Kasumi-1 (cell line): ENCODE measurements around the gene ZNF564.
A peak's percentile ranks its signal among the peaks of the same experiment; 100 is the strongest.
"Not testable (repeated sequence)": the region's sequence is repeated elsewhere in the genome, so short reads cannot be mapped to it uniquely, and the experiment has no call there.

Experiments used
- DNase-seq, 2 experiments: peaks; one replicate each; lab custom pipeline; 2025; lab: John Stamatoyannopoulos, UW

ZNF564 gene

DNA sequence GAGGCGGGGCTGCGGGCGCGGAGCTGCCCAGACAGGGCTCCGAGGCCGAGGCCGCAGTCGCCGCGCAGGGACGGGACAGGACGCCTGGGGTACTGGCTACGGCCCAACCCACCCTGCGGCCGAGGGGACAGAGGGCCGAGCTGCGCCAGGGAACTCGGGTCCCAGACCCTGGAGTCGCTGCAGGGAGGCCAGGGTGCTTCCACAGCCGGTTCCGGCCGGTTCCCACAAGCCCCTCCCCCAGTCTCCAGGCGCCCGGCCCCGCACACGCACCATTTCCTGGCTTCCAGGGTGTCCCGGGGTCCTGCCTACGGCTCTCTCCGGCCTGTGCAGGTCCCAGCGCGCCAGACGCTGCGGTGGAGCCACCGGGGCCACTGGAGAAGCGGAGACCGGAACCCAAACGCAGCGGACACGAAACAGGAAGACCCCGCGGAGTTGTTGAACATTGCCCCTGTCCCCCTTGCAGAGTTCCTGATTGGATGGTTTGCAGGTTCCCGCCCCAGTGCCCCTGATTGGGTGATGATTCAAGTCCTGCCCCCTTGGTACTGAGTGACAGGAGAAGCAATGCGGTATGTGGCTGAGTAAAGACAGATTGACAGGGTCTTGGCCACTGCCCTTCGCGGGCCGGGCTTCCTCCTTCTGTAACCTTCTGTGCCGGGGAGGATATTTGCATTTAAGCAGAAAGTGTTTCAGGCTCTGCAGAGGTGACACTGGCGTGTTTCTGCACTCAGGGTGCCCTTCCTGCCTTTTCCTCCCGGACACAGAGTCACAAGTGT, at the start of gene ZNF564:
Gene ZNF564 (minus strand): TSS at position 423 of the 773 bp plus-strand sequence. CDS start 150 bp downstream, at position 273.
- DNase-seq, result peak; percentile 100

GRCh38 chr19:12597594-12597993, 46.3 kb upstream of the ZNF564 start:
- DNase-seq, result no peak

DNA sequence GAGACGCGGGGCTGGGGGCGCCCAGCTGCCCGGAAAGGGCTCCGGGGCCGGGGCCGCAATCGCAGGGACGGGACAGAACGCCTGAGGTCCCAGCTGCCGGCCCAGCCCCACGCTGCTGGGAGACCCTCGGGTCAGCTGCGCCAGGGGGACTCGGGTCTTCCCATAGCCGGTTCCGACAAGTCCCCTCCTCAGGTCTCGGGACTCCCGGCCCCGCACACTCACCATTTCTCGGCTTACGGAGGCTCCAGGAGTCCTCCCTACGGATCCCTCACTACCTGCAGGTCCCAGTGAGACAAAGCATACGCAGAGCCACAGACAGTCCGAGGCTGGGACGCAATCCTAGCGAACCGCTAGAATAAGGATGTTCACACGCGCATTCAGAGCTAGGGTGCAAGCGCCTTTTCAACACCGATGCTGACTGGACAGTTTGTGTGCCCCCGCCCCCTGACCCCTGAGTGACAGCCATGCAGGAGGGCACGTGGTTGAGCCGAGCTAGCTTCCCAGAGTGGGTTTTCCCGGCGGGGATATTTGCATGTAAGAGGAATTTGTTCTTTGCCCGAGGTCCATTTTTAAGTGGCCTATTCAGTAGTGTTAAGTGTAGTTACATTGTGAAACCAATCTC, 45.8 kb upstream of the ZNF564 start:
- DNase-seq, result no peak

GRCh38 chr19:12596485-12596884, 45.2 kb upstream of the ZNF564 start:
- no peak for DNase-seq

GRCh38 chr19:12581100-12581499, 29.8 kb upstream of the ZNF564 start:
- DNase-seq, result no peak

DNA sequence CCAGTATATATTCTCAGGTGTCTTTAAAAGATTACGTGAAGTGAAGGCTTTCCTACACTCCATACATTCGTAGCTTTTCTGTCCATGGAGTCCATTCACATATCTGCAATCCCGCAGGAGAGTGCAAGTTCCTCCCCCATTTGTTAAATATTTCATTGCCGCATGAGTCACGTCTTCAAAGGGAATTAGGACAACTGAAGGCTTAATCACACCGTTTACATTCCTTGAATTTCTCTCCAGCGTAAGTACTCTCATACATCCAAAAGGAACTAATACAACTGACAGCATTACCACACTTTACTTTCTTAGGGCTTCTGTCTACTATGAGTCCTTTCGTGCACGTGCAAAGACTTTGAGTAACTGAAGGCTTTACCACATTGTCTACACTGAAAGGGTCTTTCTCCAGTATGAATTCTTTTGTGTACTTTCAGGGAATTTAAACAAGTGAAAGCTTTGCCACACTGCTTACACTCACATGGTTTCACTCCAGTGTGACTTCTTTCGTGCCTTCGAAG, 29.0 kb upstream of the ZNF564 start:
- no peak for DNase-seq

DNA sequence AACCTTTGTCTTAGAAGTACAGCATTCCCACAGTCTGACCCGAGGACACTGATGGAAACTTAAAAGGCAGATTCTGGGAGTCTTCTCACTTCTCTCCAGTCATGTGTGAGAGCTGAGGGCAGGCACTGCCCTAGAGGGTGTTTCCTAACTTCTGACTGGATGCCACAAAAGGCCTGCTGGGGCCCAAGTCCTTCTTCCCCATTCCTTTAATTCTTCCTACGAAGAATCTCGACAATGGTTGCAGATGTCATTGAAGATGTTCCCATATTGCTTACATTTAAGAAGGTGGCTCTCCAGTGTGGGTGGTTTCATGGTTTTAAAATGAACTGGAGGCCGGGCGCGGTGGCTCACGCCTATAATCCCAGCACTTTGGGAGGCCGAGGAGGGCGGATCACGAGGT, 27.4 kb upstream of the ZNF564 start:
- DNase-seq, result no peak

DNA sequence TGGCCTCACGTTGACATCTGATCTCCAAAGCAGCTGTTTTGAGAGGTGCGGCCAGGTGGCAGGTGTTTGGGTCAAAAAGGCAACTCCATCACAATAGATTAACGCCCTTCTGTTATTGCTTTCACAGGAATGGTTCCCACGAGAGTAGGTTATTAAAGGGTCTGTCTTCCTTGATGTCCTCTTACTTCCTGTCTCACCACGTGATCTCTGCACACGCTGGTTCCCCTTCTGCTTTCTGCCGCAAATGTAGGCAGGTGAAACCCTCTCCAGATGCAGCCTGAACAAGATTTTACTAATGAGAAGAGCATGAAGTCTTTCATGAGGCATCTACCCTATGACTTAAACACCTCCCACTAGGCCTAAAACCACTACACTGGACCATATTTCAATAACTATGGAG, 22.8 kb upstream of the ZNF564 start:
- DNase-seq, result no peak

- DNase-seq, result no peak
These were observed 16.7 kb upstream of the ZNF564 start for GRCh38 chr19:12567951-12568350.

DNA sequence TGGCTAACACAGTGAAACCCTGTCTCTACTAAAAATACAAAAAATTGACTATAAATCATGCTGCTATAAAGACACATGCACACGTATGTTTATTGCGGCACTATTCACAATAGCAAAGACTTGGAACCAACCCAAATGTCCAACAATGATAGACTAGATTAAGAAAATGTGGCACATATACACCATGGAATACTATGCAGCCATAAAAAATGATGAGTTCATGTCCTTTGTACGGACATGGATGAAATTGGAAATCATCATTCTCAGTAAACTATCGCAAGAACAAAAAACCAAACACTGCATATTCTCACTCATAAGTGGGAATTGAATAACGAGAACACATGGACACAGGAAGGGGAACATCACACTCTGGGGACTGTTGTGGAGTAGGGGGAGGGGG, 15.1 kb upstream of the ZNF564 start:
- DNase-seq, result not testable (repeated sequence)

DNA sequence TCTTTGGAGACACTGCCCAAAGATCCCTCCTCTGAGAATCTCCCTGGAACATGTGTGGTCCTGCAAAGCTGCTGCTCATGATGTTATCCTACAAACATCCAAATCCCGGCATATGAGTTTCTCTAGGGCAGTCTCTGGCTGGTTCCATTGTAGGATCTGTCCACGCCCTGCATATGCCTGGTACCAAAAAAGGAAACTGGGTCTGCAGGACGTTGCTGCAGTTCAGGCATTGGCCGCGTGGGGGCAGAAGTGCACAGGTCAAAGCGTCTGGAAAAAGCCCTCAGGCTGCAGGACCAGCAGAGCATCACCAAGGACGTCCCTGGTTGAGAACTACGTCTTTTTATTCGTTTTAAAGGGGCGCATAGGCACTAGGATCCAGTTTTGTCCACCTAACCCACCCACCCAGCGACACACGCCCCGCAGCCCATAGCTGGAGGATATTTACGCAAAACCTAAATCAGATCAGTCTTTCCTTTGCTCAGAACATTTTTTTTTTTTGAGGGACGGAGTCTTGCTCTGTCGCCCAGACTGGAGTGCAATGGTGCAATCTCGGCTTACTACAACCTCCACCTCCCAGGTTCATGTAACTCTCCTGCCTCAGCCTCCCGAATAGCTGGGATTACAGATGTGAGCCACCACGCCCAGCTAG, 12.9 kb upstream of the ZNF564 start:
- DNase-seq, result peak; percentile 82 to 84

DNA sequence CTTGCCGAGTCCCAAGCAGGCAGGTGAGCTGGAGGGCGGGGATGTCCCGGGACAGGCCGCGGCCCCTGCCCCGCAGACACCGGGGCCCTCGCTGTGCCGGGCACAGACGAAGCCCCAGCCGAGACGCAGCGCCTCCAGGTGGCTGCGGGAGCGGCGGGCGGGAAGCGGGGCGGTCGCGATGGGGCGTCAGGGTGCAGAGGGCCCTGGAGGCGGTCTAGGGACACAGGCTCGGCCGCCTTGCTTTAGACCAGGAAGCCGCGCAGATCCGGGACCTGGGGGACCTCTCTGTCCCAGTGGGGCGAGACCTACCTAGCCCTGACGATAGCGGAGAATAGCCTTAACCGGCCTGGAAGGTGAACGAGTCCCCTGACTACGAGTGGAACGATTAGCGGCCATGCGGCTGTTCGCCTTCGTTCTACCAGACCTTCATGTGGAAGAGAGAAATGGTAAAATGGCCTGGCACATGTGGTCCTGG, 4.2 kb upstream of the ZNF564 start:
- DNase-seq, result no peak

- no peak for DNase-seq
These were observed 4.4 kb downstream of the ZNF564 start for GRCh38 chr19:12546903-12547302.

GRCh38 chr19:12546068-12546467, 5.2 kb downstream of the ZNF564 start:
- no peak for DNase-seq

DNA sequence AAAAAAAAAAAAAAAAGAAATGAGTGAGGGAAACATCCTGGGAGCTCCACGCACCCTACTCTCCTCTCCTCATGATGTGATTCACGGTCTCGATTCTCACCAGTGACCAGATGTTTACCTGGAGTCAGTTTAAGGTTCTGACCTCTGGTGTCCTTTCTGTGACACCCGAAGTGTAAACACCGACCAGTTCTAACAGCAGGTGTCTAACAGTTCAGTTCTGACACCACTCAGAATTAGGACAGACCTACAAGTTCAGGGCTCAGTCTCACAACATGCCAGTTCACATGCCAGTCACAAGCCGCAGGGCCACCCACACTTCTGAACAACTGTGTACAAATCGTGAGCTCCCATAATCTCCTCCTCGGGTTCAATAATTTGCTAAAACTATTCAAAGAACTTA, 6.0 kb downstream of the ZNF564 start:
- no peak for DNase-seq

DNA sequence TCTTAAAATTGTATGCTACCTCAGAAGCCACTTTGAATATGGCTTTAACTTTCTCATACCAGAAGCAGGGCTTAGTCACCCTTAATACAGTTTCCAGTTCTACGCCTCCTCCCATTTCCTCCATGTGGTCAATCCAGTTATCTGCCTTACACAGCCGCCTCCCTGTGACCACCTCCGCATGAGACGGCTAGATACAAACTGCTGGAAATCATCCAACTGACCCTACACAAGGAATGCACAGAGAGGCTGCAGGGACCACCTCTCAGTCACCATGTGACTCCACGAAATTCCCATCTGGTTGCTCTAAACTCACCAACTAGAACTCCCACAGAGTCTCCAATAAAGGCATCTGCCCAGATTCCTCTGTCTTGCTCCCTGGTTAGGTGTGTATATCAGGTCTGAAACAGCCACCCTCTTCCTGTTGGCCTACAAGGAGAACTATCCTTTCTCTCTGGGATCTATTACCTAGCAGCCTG, 6.8 kb downstream of the ZNF564 start:
- no peak for DNase-seq

GRCh38 chr19:12543855-12544254, 7.4 kb downstream of the ZNF564 start:
- DNase-seq, result no peak

DNA sequence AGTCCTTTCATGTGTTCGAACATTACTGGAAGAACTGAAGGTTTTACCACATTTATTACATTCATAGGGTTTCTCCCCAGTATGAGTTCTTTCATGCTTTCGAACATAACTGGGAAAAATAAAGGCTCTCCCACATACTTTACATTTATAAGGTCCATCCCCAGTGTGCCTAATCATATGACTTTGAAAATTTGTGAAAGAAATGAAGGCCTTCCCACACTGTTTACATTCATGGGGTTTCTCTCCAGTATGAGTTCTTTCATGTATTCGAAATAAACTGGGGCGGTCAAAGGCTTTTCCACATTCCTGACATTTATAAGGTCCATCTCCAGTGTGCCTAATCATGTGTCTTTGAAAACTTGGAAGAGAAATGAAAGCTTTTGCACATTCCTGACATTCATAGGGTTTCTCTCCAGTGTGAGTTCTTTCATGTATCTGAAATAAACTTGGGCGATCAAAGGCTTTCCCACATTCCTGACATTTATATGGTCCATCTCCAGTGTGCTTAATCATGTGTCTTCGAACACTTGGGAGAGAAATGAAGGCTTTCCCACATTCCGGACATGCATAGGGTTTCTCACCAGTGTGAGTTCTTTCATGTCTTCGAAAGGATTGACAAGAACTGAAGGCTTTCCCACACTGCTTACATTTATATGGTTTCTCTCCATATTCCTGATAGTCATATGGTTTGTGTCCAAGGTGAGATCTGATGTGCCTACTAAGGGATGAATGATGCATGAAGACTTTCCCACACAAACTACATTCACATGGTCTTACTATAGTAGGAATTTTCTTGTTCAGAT, 24.0 kb downstream of the ZNF564 start:
- peak in 1 of 2 experiments; percentile 4 for DNase-seq

GRCh38 chr19:12526542-12526941, 24.7 kb downstream of the ZNF564 start:
- no peak for DNase-seq

DNA sequence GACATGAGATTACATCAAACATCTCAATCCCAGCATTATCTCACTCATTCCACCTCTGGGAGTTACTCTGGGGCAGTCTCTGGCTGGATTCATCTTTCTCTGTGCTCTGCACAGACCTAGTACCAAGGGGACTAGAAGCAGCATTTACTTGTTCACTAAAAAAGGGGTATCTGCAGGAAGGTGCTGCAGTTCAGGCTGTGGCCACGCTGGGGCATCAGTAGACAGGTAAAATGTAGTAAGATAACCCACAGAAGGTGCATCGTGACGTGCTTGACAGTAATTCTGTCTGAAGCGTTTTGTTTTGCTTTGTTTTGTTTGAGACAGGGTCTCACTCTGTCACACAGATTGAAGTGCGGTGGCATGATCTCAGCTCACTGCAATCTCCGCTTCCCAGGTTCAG, 29.3 kb downstream of the ZNF564 start:
- no peak for DNase-seq

GRCh38 chr19:12513531-12514061, 37.7 kb downstream of the ZNF564 start:
- DNase-seq, result no peak

DNA sequence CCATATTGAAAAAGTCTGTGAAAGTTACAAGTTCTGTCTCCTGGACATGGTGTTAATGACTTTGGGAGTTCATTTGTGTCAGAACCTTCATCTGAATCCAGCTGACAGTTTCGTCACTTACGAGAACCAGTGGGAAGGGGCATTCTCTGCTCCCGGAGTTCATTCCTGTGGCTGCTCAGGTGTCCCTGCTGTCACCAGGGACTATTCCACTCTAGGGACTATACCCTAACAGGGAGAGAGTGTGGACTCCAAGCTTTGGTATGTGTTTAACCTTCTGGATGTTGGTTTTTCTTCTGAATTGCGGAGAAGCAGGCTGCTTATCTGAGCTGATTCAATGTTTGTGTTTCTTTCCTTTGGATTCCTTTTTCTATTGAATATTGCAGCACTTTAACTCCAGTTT, 54.2 kb downstream of the ZNF564 start:
- no peak for DNase-seq
